ENCODE measurements around the gene BMPR1B.

Gene BMPR1B

DNA sequence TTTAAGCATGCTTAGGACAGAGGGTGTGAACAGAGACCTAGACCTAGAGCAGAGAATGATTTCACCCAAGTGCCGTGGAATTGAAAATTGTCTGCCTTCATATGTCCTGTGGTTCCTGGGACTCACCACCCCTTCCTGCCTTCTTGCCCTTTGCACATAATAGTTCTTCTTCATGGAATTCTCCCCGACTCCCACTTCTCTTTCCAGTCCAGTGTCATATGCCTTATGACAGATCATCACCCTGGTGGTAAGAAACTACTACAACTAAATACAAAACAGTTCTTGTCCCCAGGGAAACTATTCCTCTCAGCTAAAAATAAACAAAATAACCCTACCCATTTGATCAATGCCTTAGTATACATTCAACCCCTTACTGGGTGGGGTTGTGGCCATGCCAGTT lies 43.3 kb downstream of the BMPR1B start:
- no peaks in the 10 kb centered on the region for H3K27me3 ChIP-seq (ENCODE audit: control insufficient read depth, insufficient read depth, low read length, poor library complexity, severe bottlenecking)
- WGBS, 2 experiments = 93 to 94% methylated on average over 2 of the region's 2 CpGs

GRCh38 chr4:94802091-94802490 lies 44.3 kb downstream of the BMPR1B start:
- WGBS, 2 experiments = 86 to 90% methylated on average over 4 of the region's 4 CpGs
- H3K27ac ChIP-seq (ENCODE audit: insufficient read depth, low read depth, low read length, poor library complexity, severe bottlenecking) = no peak overlapping the region

More for the DNA sequence above, 43.3 kb downstream of the BMPR1B start:
- Histone ChIP-seq H3K4me3 (ENCODE audit: insufficient read depth, low read depth, low read length) (no peak overlapping the region), H3K36me3 (ENCODE audit: control insufficient read depth, insufficient read depth, low read length) (no peaks in the 10 kb centered on the region), H3K4me1 (ENCODE audit: control insufficient read depth, insufficient read depth, low read length) (no peaks in the 10 kb centered on the region), H3K9me3 (ENCODE audit: control insufficient read depth, low read length) (no peaks in the 10 kb centered on the region), H3K27ac (ENCODE audit: insufficient read depth, low read depth, low read length, poor library complexity, severe bottlenecking) (no peak overlapping the region)

DNA sequence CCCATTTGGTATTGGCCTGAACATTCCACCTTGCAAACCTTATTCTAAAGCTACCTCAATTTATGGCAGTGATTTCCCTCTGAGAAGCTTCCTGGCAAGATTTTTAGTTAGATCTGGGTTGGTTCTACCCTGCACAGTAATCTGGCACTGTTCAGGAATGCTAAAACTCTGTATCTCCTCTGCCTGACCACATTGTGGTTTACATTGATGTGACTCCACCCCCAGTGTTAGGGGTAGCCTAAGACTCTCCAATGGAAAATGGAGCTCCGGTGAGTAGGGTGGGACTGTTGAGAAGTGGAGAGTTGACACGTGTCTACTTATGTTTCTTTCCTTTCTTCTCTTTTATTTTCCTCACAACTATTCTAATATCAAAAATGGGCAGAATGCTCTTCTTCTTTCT lies 45.4 kb downstream of the BMPR1B start:
- WGBS, 2 experiments = 100% methylated on average over 2 of the region's 2 CpGs; no CpG with 5 or more reads in 1 of the 2 experiments
- Histone ChIP-seq H3K27ac (ENCODE audit: insufficient read depth, low read depth, low read length, poor library complexity, severe bottlenecking) (no peak overlapping the region), H3K36me3 (ENCODE audit: control insufficient read depth, insufficient read depth, low read length) (no peaks in the 10 kb centered on the region), H3K9me3 (ENCODE audit: control insufficient read depth, low read length) (no peaks in the 10 kb centered on the region), H3K27me3 (ENCODE audit: control insufficient read depth, insufficient read depth, low read length, poor library complexity, severe bottlenecking) (no peaks in the 10 kb centered on the region), H3K4me1 (ENCODE audit: control insufficient read depth, insufficient read depth, low read length) (no peaks in the 10 kb centered on the region), H3K4me3 (ENCODE audit: insufficient read depth, low read depth, low read length) (no peak overlapping the region)

More at GRCh38 chr4:94802091-94802490, 44.3 kb downstream of the BMPR1B start:
- Histone ChIP-seq H3K4me3 (ENCODE audit: insufficient read depth, low read depth, low read length) (no peak overlapping the region), H3K27me3 (ENCODE audit: control insufficient read depth, insufficient read depth, low read length, poor library complexity, severe bottlenecking) (no peaks in the 10 kb centered on the region), H3K4me1 (ENCODE audit: control insufficient read depth, insufficient read depth, low read length) (no peaks in the 10 kb centered on the region), H3K36me3 (ENCODE audit: control insufficient read depth, insufficient read depth, low read length) (no peaks in the 10 kb centered on the region), H3K9me3 (ENCODE audit: control insufficient read depth, low read length) (no peaks in the 10 kb centered on the region)

DNA sequence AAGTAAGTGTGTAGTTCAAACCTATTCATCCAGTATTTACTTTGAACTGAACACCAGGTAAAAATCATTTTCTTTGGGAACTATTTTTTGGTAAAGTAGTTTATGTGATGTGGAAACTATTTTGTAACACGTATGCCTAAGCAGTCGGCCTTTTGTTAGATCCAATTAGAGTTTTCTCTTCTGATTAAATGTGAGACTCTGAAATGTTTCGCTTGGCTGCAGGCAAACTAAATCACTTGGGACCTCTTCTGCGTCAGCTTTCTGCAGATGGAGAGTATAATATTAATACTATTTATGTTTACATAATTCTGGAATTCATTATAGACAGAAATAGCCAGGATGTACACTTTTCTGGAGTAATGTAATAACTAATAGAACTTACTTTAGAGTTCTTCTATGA lies 46.9 kb downstream of the BMPR1B start:
- 90 to 98% methylated on average over 3 of the region's 4 CpGs for WGBS, 2 experiments
- Histone ChIP-seq H3K4me1 (ENCODE audit: control insufficient read depth, insufficient read depth, low read length) (peaks cover 4% of the 10 kb centered on the region), H3K4me3 (ENCODE audit: insufficient read depth, low read depth, low read length) (no peak overlapping the region), H3K9me3 (ENCODE audit: control insufficient read depth, low read length) (no peaks in the 10 kb centered on the region), H3K27ac (ENCODE audit: insufficient read depth, low read depth, low read length, poor library complexity, severe bottlenecking) (no peak overlapping the region), H3K27me3 (ENCODE audit: control insufficient read depth, insufficient read depth, low read length, poor library complexity, severe bottlenecking) (no peaks in the 10 kb centered on the region), H3K36me3 (ENCODE audit: control insufficient read depth, insufficient read depth, low read length) (no peaks in the 10 kb centered on the region)

DNA sequence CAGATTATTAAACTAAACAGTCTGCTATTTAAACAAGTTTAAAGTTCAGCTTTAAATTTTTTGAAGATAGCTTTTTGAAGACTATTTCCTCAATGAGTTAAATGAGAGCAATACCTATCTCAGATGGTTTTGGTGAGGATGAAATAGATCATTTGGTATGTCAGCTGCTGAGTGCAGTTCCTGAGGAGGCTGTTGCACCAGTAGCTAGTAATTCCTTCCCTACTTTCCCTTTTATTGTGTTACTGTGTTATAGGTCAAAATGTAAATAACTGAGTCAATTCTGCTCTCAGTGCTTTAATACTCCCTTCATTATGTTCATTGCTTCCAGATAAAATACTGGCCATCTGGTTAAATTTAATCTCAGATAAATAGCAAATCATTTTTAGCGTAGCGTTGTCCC lies 48.6 kb downstream of the BMPR1B start:
- Histone ChIP-seq H3K27ac (ENCODE audit: insufficient read depth, low read depth, low read length, poor library complexity, severe bottlenecking) (no peak overlapping the region), H3K4me1 (ENCODE audit: control insufficient read depth, insufficient read depth, low read length) (peaks cover 4% of the 10 kb centered on the region), H3K27me3 (ENCODE audit: control insufficient read depth, insufficient read depth, low read length, poor library complexity, severe bottlenecking) (no peaks in the 10 kb centered on the region), H3K4me3 (ENCODE audit: insufficient read depth, low read depth, low read length) (no peak overlapping the region), H3K36me3 (ENCODE audit: control insufficient read depth, insufficient read depth, low read length) (no peaks in the 10 kb centered on the region), H3K9me3 (ENCODE audit: control insufficient read depth, low read length) (no peaks in the 10 kb centered on the region)
- WGBS, 2 experiments = 100% methylated on average over 1 of the region's 2 CpGs; no CpG with 5 or more reads in 1 of the 2 experiments

- no peaks in the 10 kb centered on the region for H3K9me3 ChIP-seq (ENCODE audit: control insufficient read depth, low read length)
- H3K4me1 ChIP-seq (ENCODE audit: control insufficient read depth, insufficient read depth, low read length) = peaks cover 4% of the 10 kb centered on the region
- H3K27ac ChIP-seq (ENCODE audit: insufficient read depth, low read depth, low read length, poor library complexity, severe bottlenecking) = no peak overlapping the region
- no peaks in the 10 kb centered on the region for H3K27me3 ChIP-seq (ENCODE audit: control insufficient read depth, insufficient read depth, low read length, poor library complexity, severe bottlenecking)
- H3K36me3 ChIP-seq (ENCODE audit: control insufficient read depth, insufficient read depth, low read length) = no peaks in the 10 kb centered on the region
- 90 to 92% methylated on average over 3 of the region's 5 CpGs for WGBS, 2 experiments
- no peak overlapping the region for H3K4me3 ChIP-seq (ENCODE audit: insufficient read depth, low read depth, low read length)
These were observed 53.9 kb downstream of the BMPR1B start for GRCh38 chr4:94811643-94812042.

DNA sequence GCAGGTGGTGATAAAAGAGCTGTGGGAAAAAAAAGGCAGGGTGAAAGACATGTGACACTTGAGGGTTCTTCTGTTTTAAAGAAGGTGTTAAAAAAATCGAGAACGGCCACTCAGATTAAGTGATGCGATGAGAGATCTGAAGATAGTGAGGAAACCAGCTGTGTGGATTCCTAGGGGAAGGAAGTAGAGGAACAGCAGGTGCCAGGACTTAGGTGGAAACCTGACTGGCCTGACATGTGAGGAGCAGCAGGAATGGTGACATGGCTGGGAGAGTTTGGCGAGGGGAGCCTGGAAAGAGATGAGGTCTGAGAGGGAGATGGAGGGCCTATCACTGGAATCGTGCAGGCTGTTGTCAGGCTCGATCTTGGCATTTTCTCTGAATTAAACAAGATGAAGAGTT lies 55.5 kb downstream of the BMPR1B start:
- Histone ChIP-seq H3K4me1 (ENCODE audit: control insufficient read depth, insufficient read depth, low read length) (peaks cover 4% of the 10 kb centered on the region), H3K27ac (ENCODE audit: insufficient read depth, low read depth, low read length, poor library complexity, severe bottlenecking) (no peak overlapping the region), H3K36me3 (ENCODE audit: control insufficient read depth, insufficient read depth, low read length) (no peaks in the 10 kb centered on the region), H3K4me3 (ENCODE audit: insufficient read depth, low read depth, low read length) (no peak overlapping the region), H3K27me3 (ENCODE audit: control insufficient read depth, insufficient read depth, low read length, poor library complexity, severe bottlenecking) (no peaks in the 10 kb centered on the region), H3K9me3 (ENCODE audit: control insufficient read depth, low read length) (no peaks in the 10 kb centered on the region)
- WGBS, 2 experiments = 90 to 92% methylated on average over 6 of the region's 6 CpGs

- Histone ChIP-seq H3K27ac (ENCODE audit: insufficient read depth, low read depth, low read length, poor library complexity, severe bottlenecking) (no peak overlapping the region), H3K4me3 (ENCODE audit: insufficient read depth, low read depth, low read length) (no peak overlapping the region), H3K36me3 (ENCODE audit: control insufficient read depth, insufficient read depth, low read length) (no peaks in the 10 kb centered on the region), H3K27me3 (ENCODE audit: control insufficient read depth, insufficient read depth, low read length, poor library complexity, severe bottlenecking) (no peaks in the 10 kb centered on the region), H3K4me1 (ENCODE audit: control insufficient read depth, insufficient read depth, low read length) (peaks cover 4% of the 10 kb centered on the region), H3K9me3 (ENCODE audit: control insufficient read depth, low read length) (no peaks in the 10 kb centered on the region)
These were observed 56.5 kb downstream of the BMPR1B start for GRCh38 chr4:94814237-94814636.

- no peaks in the 10 kb centered on the region for H3K4me1 ChIP-seq (ENCODE audit: control insufficient read depth, insufficient read depth, low read length)
- no peaks in the 10 kb centered on the region for H3K27me3 ChIP-seq (ENCODE audit: control insufficient read depth, insufficient read depth, low read length, poor library complexity, severe bottlenecking)
- H3K27ac ChIP-seq (ENCODE audit: insufficient read depth, low read depth, low read length, poor library complexity, severe bottlenecking) = no peak overlapping the region
- H3K4me3 ChIP-seq (ENCODE audit: insufficient read depth, low read depth, low read length) = no peak overlapping the region
- no peaks in the 10 kb centered on the region for H3K9me3 ChIP-seq (ENCODE audit: control insufficient read depth, low read length)
- 79 to 88% methylated on average over 4 of the region's 4 CpGs for WGBS, 2 experiments
- no peaks in the 10 kb centered on the region for H3K36me3 ChIP-seq (ENCODE audit: control insufficient read depth, insufficient read depth, low read length)
These were observed 61.8 kb downstream of the BMPR1B start for GRCh38 chr4:94819371-94820168.

DNA sequence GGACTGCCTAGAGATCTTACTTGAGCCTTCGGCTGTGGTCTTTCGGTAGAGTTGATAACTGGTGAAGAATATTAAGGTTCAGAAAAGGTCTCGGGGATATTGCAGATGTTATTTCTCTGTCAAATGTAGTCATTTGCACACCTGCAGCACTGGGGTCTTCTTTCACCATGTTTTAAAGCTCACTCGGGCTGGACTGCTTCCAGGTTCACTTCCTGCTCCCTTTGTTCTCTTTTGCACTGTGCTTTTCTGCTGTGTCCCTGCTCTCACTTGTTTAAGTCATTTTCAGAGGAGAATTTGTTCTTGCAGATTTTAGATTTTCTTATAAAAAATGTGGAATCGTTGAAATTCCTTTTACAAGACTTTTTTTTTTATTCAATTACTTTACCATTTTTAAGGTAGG lies 68.5 kb downstream of the BMPR1B start:
- H3K9me3 ChIP-seq (ENCODE audit: control insufficient read depth, low read length) = no peaks in the 10 kb centered on the region
- no peaks in the 10 kb centered on the region for H3K4me1 ChIP-seq (ENCODE audit: control insufficient read depth, insufficient read depth, low read length)
- H3K27me3 ChIP-seq (ENCODE audit: control insufficient read depth, insufficient read depth, low read length, poor library complexity, severe bottlenecking) = no peaks in the 10 kb centered on the region
- no peak overlapping the region for H3K4me3 ChIP-seq (ENCODE audit: insufficient read depth, low read depth, low read length)
- H3K36me3 ChIP-seq (ENCODE audit: control insufficient read depth, insufficient read depth, low read length) = no peaks in the 10 kb centered on the region
- 61 to 68% methylated on average over 4 to 5 of the region's 5 CpGs for WGBS, 2 experiments
- H3K27ac ChIP-seq (ENCODE audit: insufficient read depth, low read depth, low read length, poor library complexity, severe bottlenecking) = no peak overlapping the region

Data from ectodermal cell (in vitro differentiated cells).